Endothelial cell of umbilical vein (primary cell): ENCODE data around the gene SLFN12.

ENCODE experiments used
- EZH2 ChIP-seq: IDR thresholded peaks from 2 replicates; pipeline ENCODE4 v1.6.1; 2012; ENCODE audit warnings: borderline replicate concordance, low read depth, mild to moderate bottlenecking, moderate library complexity, low read length, inconsistent platforms; ENCODE audit not compliant: severe bottlenecking
- GATA2 ChIP-seq: IDR thresholded peaks from 2 replicates; pipeline ENCODE4 v1.7.0; 2011; ENCODE audit warnings: low read depth, mild to moderate bottlenecking, moderate library complexity, mixed read lengths, low read length; ENCODE audit not compliant: insufficient read length, insufficient read depth
- POLR2A ChIP-seq: IDR thresholded peaks from 2 replicates; pipeline ENCODE4 v1.6.1; 2012; ENCODE audit warnings: low read depth, mild to moderate bottlenecking, control low read depth, low read length
- POLR2AphosphoS5 ChIP-seq: IDR thresholded peaks from 2 replicates; pipeline ENCODE4 v1.6.1; 2012; ENCODE audit warnings: low read depth, mild to moderate bottlenecking, control low read depth, low read length, moderate library complexity; ENCODE audit not compliant: insufficient read depth
- TF ChIP-seq, protein P1 (sequence below), 2 donors: IDR thresholded peaks; 1 replicate in 1 of 2; 2 replicates in 1 of 2; pipeline ENCODE4 v1.5.1; 2011; ENCODE audit warnings: low read length in 2 of 2, mild to moderate bottlenecking in 2 of 2, moderate library complexity in 2 of 2, control low read depth in 1 of 2, inconsistent platforms in 1 of 2, low read depth in 1 of 2; ENCODE audit not compliant: insufficient read depth in 1 of 2; ENCODE audit errors: extremely low read depth in 1 of 2
- TF ChIP-seq, protein P2 (sequence below): IDR thresholded peaks from 2 replicates; pipeline ENCODE4 v1.6.1; 2011; ENCODE audit not compliant: insufficient read depth, insufficient read length

DNA sequence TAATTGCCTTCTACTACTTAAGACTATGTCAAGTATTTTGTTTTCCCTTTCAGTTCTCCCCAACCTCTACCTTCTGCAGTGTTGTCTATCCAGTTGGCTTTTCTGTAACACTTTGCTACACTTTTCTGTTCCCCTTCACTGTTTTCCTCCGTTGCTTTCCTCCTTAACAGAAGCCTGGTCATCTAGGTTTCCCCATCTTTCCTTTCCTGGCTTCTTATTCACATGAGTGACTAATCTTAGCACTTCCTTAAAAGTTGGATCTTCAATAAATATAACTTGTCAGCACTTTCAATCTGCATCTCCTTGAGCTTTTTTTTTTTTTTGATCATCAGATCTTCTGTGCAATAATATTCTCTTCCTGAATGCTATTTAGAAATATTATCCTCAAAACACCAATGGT, 56.1 kb downstream of the SLFN12 start:
- TF ChIP-seq POLR2A (no peak), POLR2AphosphoS5 (no peak), EZH2 (no peak), GATA2 (no peak)
- TF ChIP-seq, protein P1, sequence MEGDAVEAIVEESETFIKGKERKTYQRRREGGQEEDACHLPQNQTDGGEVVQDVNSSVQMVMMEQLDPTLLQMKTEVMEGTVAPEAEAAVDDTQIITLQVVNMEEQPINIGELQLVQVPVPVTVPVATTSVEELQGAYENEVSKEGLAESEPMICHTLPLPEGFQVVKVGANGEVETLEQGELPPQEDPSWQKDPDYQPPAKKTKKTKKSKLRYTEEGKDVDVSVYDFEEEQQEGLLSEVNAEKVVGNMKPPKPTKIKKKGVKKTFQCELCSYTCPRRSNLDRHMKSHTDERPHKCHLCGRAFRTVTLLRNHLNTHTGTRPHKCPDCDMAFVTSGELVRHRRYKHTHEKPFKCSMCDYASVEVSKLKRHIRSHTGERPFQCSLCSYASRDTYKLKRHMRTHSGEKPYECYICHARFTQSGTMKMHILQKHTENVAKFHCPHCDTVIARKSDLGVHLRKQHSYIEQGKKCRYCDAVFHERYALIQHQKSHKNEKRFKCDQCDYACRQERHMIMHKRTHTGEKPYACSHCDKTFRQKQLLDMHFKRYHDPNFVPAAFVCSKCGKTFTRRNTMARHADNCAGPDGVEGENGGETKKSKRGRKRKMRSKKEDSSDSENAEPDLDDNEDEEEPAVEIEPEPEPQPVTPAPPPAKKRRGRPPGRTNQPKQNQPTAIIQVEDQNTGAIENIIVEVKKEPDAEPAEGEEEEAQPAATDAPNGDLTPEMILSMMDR (IDR thresholded peaks at IDR 0.05; ENCODE audit: extremely low read depth in 1 of 2, insufficient read depth in 1 of 2, low read depth in 1 of 2, low read length in 2 of 2), result no peak
- TF ChIP-seq, protein P2, sequence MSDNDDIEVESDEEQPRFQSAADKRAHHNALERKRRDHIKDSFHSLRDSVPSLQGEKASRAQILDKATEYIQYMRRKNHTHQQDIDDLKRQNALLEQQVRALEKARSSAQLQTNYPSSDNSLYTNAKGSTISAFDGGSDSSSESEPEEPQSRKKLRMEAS, result no peak
